ENCODE data around the gene PVALEF. TPM values are rescaled to one million over a fixed set of nuclear protein-coding genes. Genes with fewer than 3 reads are reported as not detected.
A peak's percentile ranks its signal among the peaks of the same experiment; 100 is the strongest.

The PVALEF gene
- total and polyA plus RNA-seq, 2 of the 13 experiments (the other 11 are each of a cell fraction or from before 2014, with no cell fraction given) = 0.18 TPM

- TF ChIP-seq GMEB1 (CRISPR knock-in tag; IDR thresholded peaks at IDR 0.05; ENCODE audit: borderline replicate concordance) (peak; percentile 78), IKZF1 (IDR thresholded peaks at IDR 0.05) (no peak), REST (IDR thresholded peaks at IDR 0.05; ENCODE audit: borderline replicate concordance in 1 of 2, low read depth in 1 of 2, low read length in 2 of 2) (0 out of 4 replicates have a peak, but pooled peaks of 1 of the 2 experiments have one; percentile 11), TOE1 (CRISPR knock-in tag; IDR thresholded peaks at IDR 0.05) (peak; percentile 46; the same call in 1 of the 2 replicates), ZBTB10 (CRISPR knock-in tag; IDR thresholded peaks at IDR 0.05; ENCODE audit: borderline replicate concordance) (peak; percentile 50; the same call in 1 of the 2 replicates), FOXJ3 (CRISPR knock-in tag; IDR thresholded peaks at IDR 0.05; ENCODE audit: borderline replicate concordance) (peak; percentile 73; the same call in 1 of the 2 replicates), HDAC2 (CRISPR knock-in tag; IDR thresholded peaks at IDR 0.05) (peak; percentile 79), ZNF761 (CRISPR knock-in tag; conservative IDR thresholded peaks at IDR 0.05) (no peak), ZNF281 (CRISPR knock-in tag; IDR thresholded peaks at IDR 0.05; ENCODE audit: borderline replicate concordance) (peak; percentile 76), BCL6 (CRISPR knock-in tag; IDR thresholded peaks at IDR 0.05) (peak; percentile 58; the same call in 1 of the 2 replicates), ZNF891 (CRISPR knock-in tag; IDR thresholded peaks at IDR 0.05) (peak; percentile 61; the same call in 1 of the 2 replicates), YEATS4 (CRISPR knock-in tag; IDR thresholded peaks at IDR 0.05; ENCODE audit: borderline replicate concordance) (peak; percentile 81; the same call in 1 of the 2 replicates), ZBTB39 (CRISPR knock-in tag; IDR thresholded peaks at IDR 0.05) (peak; percentile 81), ZNF530 (CRISPR knock-in tag; IDR thresholded peaks at IDR 0.05; ENCODE audit: low read depth) (peak; percentile 89; the same call in 1 of the 2 replicates)
Observed at GRCh38 chr17:81165246-81166032, at the start of gene PVALEF (continued).
